C4-2B (cell line): ENCODE results near the gene CDC42SE1.

Source experiments
- H3K27ac ChIP-seq: fragments of 450-650 bp; 2 replicates; pipeline ENCODE4 v1.5.1; 2017
- ZFX ChIP-seq: fragments of 450-650 bp; IDR thresholded peaks from 2 replicates; pipeline ENCODE4 v1.6.1; 2017
- TF ChIP-seq, protein P1 (sequence below): fragments of 450-650 bp; conservative IDR thresholded peaks from 2 replicates; pipeline ENCODE4 v1.5.1; 2017; ENCODE audit warnings: mild to moderate bottlenecking

CDC42SE1 gene

DNA sequence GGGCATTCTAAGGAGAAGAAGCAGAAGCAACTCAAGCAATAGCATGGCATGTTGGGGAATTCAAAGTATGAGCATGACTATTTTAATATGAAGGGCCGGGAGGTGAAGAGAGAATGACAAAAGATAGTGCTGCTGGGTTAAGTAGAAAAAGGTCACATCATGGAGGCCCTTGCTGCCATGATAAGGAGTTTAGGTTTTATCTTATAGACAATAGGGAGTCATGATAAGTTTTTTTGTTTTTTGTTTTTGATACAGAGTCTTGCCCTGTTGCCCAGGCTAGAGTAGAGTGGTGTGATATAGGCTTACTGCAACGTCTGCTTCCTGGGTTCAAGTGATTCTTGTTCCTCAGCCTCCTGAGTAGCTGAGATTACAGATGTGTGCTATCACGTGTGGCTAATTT, 19.9 kb downstream of the CDC42SE1 start:
- no peak for TF ChIP-seq ZFX
- TF ChIP-seq, protein P1, sequence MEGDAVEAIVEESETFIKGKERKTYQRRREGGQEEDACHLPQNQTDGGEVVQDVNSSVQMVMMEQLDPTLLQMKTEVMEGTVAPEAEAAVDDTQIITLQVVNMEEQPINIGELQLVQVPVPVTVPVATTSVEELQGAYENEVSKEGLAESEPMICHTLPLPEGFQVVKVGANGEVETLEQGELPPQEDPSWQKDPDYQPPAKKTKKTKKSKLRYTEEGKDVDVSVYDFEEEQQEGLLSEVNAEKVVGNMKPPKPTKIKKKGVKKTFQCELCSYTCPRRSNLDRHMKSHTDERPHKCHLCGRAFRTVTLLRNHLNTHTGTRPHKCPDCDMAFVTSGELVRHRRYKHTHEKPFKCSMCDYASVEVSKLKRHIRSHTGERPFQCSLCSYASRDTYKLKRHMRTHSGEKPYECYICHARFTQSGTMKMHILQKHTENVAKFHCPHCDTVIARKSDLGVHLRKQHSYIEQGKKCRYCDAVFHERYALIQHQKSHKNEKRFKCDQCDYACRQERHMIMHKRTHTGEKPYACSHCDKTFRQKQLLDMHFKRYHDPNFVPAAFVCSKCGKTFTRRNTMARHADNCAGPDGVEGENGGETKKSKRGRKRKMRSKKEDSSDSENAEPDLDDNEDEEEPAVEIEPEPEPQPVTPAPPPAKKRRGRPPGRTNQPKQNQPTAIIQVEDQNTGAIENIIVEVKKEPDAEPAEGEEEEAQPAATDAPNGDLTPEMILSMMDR = no peak

DNA sequence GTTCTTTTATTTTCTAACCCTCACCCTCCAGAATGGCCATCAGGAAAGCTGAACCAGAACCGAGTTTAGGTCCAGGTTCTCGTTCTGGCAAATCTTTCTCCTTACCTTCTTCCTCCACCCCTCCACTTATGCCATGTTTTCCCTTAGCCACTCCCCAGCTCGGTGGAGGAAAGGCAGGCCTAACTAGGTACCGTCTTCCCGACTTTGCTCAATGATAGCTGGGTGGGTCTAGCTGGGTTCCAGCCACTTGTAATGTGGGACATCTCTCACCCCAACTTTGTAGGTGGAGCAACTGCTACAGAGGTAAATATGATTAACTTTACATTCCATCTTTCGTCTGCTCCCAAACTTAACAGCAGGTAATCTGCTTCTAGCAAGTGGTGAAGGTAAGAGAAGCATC, 22.4 kb downstream of the CDC42SE1 start:
- no peak for TF ChIP-seq ZFX
- TF ChIP-seq, protein P1 = no peak
- H3K27ac ChIP-seq = no peak overlapping the region

More for the DNA sequence above, 19.9 kb downstream of the CDC42SE1 start:
- no peak overlapping the region for H3K27ac ChIP-seq

DNA sequence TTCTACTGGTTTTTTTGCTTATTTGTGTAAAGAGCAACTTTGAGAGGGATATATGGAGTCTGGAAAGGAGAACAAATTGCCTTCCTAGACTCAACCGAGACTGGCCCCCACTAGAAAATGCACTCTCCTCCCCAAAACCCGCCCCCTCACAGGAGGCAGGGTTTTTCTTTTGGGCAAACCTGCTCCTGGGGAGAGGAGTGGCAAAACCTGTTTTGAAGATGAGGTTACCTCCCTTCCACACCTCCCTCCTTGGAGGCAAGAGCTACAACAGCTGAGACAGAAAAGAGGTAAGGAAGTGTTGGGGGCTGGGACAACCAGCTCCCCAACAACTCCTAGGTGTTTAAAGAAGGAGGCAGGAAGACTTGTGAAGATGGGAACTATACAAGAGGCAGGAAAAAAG, 23.1 kb downstream of the CDC42SE1 start, which contains the start of gene BNIPL:
Gene BNIPL, plus strand, starts transcription at position 231 of the 400 bp plus-strand sequence. Its CDS starts 140 bp downstream, at position 371.
- H3K27ac ChIP-seq = no peak within 1 kb of the TSS

DNA sequence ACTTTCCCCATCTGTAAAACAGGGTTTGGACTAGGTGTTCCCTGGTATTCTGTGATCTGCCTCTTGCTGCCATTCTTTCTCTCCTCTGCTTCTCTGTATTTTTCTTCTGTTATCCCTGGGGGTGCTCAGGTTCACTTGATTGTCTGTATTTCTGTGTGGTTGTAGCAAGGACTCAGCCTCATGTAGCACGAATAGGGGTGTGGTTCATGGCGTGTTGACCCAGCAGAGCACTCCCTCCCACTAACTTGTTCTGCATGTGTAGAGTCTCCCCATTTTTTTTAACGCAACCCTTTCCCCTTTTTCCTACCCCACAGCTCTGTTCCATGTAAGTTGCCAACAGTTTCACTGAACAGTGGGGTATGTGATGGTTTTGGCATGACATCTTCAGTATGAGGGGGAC, 24.3 kb downstream of the CDC42SE1 start:
- H3K27ac ChIP-seq = no peak overlapping the region
- no peak for TF ChIP-seq ZFX
- TF ChIP-seq, protein P1 = no peak

More for the DNA sequence above, 23.1 kb downstream of the CDC42SE1 start, which contains the start of gene BNIPL:
- no peak for TF ChIP-seq ZFX
- TF ChIP-seq, protein P1 = no peak

DNA sequence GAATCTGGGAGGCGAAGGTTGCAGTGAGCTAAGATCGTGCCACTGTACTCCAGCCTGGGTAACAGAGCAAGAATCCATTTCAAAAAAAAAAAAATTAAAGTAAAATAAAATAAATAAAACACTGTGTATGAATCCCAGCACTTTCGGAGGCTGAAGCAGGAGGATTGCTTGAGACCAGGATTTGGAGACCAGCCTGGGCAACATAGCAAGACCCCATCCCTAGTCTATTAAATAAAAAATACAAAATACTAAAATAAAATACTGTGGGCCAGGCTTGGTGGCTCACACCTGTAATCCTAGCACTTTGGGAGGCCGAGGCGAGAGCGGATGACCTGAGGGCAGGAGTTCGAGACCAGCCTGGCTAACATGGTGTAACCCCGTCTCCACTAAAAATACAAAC, 27.3 kb downstream of the CDC42SE1 start:
- H3K27ac ChIP-seq = no peak overlapping the region
- TF ChIP-seq ZFX = no peak
- TF ChIP-seq, protein P1 = no peak

DNA sequence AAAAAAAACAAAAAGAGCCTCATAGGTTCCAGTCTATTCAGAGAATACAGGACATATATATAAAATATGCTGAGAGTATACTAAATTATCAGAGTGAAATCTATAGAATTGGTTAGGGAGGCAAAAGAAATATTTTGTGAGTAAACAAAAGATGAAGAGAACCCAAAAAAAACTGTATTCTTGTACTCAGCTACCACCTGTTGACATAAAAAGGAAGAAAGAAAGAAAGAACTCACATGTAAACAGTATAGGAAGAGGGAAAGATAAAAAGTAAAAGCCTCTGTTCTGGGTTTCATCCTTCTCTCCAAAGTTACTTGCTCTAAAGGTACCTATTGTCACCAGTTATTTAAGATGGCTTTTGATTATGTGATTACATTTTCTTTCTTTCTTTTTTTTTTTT, 33.0 kb downstream of the CDC42SE1 start:
- TF ChIP-seq ZFX = no peak
- TF ChIP-seq, protein P1 = no peak

DNA sequence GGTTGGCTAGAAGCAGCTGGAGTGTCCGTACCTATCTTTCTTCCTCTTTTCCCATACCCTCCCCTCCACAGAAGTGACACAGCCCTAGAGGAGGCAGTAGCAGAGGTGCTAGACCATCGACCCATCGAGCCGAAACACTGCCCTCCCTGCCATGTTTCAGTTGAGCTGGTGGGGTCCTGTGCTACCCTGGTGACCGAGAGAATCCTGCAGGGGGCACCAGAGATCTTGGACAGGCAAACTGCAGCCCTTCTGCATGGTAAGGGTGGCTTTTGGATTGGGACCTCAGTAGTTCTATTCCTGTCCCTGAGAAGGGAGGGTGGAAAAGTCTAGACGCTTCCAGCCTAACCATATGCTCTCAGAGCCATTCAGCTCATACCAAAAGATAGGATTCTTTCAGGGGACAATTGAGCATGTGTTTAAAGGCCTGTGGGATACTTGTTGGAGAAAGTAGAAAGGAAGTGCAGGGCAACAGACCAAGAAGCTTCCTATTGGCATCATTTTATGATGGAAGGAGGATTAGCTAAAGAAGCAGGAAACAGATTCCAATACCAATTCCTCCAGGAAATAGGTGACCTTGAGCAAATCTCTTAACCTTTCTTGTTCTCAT, 34.8 kb downstream of the CDC42SE1 start:
- H3K27ac ChIP-seq = no peak overlapping the region
- TF ChIP-seq, protein P1 = peak; percentile 77
- TF ChIP-seq ZFX = no peak

More for the DNA sequence above, 33.0 kb downstream of the CDC42SE1 start:
- H3K27ac ChIP-seq = no peak overlapping the region
